ENCODE measurements around the gene NIPBL. TPM values are rescaled to one million over a fixed set of nuclear protein-coding genes. Genes with fewer than 3 reads are reported as not detected.
"Not testable (repeated sequence)": the region's sequence is repeated elsewhere in the genome, so short reads cannot be mapped to it uniquely, and the experiment has no call there.

Gene NIPBL
- total RNA-seq, 1 donor from 2014 or later, result 36.7 TPM

DNA sequence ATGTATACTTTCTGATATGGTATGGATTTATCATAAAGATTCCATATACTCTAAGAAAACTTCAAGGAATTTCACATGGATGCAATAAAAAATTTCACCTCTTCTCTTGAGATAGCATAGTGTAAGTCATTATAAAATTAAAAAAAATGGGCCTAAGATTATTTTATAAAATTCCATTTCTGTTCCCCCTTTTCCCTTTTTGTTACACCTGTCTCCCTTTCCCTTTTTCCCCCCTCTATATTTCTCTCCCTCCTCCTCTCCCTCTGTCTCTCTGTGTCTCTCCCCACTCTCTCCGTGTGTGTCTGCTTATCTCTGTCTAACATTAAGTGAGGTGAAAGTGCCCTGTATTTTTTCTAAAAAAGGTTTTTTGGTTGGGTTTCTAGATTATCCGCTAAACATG, 180.2 kb downstream of the NIPBL start:
- intact Hi-C loops (cut with micrococcal nuclease), result no loop called here
- DNase-seq (no peak), ATAC-seq (no peak)

- DNase-seq (no peak), ATAC-seq (no peak)
- intact Hi-C loops (cut with micrococcal nuclease), result no loop called here
Measured at GRCh38 chr5:37060030-37060429, 183.5 kb downstream of the NIPBL start.

DNA sequence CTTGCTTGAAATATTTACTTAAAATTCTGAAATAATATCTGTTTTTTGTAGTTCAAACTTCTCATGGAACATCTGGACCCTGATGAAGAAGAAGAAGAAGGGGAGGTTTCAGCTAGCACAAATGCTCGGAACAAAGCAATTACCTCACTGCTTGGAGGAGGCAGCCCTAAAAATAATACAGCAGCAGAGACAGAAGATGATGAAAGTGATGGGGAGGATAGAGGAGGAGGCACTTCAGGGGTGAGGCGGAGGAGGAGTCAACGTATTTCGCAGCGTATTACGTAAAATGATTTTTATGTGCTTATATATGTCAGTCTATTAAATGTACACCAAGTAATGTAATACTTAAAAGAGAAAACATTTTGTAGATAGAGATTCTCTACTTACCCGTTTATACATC, 187.2 kb downstream of the NIPBL start:
- intact Hi-C loops (cut with micrococcal nuclease), result no loop called here
- ATAC-seq, result no peak

GRCh38 chr5:37064442-37064841, 187.9 kb downstream of the NIPBL start:
- ATAC-seq, result no peak
- intact Hi-C loops (cut with micrococcal nuclease), result no loop called here
- no peak for DNase-seq

More for the DNA sequence above, 187.2 kb downstream of the NIPBL start:
- no peak for DNase-seq

DNA sequence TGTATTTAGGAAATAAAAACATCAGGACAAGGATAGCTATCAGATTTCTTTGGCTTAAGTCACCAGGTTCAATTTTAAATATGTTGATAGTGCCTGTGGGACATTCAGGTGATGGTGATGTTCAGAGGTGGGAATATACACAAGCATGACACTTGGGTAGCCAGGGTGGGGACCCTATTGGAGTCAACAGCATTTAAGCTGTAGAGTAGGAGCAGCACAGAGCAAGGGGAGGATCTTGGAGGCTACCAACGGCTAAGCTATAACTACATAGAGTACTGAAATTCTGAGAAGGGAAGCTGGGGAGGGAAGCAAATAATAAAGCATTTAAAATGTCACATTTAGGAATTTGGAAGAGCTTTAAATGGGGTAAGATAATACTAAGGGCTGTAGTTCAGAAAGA, 194.9 kb downstream of the NIPBL start:
- ATAC-seq (no peak), DNase-seq (no peak)
- intact Hi-C loops (cut with micrococcal nuclease), result no loop called here

GRCh38 chr5:37071901-37072581, 195.5 kb downstream of the NIPBL start:
- intact Hi-C loops (cut with micrococcal nuclease), result no loop called here
- DNase-seq (no peak), ATAC-seq (no peak)

DNA sequence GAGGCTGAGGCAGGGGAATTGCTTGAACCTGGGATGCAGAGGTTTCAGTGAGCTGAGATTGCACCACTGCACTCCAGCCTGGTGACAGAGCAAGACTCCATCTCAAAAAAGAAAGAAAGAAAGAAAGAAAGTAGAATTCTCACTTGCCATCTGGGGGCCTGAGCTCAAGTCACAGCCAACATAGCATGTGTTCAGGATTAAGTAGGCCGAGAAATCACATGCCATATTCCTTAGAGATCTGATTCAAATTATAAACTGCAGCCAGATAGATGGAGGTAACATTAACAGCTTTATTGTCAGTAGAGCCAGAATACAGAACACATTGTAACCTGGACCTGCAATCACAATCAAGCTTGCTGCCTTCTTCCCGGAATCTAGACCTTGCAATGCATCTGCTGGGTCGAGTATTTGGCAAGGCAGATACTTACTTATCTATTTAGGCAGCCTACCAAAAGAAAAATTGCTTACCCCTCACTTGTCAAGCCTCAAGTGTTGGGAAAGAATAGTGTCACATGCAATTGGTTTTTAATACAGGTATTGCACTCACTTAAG, 198.9 kb downstream of the NIPBL start:
- intact Hi-C loops (cut with micrococcal nuclease), result no loop called here
- DNase-seq, result no peak
- ATAC-seq, result no peak

DNA sequence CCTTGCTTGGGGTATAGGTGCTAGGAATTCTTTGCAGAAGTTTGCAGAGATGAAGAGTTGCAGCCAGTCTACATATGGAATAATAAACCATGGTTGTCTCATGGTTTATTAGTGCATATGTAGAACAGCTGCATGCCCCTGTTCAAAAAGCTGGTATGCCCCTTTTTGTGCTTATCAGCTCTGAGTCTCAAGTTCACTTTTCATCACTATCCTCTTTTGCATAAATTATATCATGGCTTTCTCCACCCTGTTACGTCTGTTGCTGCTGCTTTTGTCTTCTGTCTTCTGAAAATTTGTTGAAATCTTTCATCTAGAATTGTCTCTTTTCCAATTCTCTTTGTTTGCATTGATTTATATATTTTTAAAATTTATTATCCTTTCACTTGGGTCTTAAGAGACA, 200.6 kb downstream of the NIPBL start:
- ATAC-seq (no peak), DNase-seq (no peak)
- intact Hi-C loops (cut with micrococcal nuclease), result no loop called here

DNA sequence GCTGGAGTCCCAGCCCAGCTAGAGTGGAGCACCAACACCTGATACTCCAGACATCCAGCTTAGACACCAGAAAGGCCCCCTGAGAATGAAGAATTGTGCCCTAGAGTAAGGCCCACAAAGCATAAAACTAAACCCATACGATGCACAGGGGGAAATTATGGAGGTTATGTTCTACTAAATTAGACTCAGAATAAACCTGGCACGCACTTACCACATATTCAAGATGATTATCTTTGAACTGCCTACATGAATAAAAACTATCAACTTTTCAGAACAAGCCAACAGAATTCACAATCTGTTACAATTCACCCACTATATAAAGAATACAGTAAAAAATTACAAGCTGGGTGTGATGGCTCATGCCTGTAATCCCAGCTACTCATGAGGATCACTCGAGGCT, 204.1 kb downstream of the NIPBL start:
- ATAC-seq (no peak), DNase-seq (no peak)
- intact Hi-C loops (cut with micrococcal nuclease), result no loop called here

DNA sequence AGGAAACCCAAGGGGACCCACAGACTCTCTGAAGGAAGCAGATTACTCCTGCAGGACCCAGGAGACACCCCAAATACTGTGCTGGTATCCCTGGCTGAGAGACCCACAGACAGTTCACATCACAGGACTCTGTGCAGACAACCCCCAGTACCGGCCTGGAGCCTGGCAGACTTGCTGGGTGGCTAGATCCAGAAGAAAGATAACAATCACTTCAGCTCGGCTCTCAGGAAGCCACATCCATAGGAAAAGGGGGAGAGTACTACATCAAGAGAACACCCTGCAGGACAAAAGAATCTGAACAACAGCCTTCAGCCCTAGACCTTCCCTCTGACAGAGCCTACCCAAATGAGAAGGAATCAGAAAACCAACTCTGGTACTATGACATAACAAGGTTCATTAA, 206.4 kb downstream of the NIPBL start:
- intact Hi-C loops (cut with micrococcal nuclease); ATAC-seq; DNase-seq: not testable (repeated sequence)

GRCh38 chr5:37086026-37086425, 209.5 kb downstream of the NIPBL start:
- intact Hi-C loops (cut with micrococcal nuclease); DNase-seq; ATAC-seq: not testable (repeated sequence)

DNA sequence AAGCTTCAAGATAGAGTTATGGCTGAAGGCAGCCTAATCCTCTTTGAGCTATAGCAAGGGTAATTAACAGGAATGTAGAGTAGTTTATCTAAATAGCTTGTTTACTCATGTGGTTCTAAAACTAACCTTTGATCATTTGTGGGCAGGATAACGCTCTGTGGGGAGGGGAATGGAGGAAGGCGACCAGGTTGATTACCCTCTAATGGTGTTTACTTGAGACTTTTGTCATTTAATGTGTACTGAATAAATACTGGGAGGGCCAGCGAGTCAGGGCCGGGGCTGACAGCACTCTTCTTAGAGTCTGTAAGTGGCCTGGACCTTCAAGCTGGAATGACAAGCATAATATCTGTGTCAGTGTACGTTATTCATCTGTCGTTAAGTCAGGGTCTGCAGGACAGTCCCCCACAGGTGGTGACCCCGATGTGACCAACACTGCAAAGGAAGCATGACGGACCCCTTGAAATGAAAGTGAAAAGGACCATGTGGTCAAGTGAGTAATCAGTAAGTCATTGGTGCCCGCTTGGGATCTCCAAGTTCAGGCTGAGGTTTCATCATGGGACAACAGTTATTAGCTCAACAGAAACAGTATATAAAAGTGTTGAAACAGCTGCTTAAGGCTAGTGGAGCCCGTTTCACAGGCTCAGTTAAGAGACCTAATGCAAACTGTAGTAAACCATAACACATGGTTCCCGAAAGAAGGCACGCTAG, 210.1 kb downstream of the NIPBL start:
- DNase-seq (no peak), ATAC-seq (no peak)
- intact Hi-C loops (cut with micrococcal nuclease), result no loop called here

DNA sequence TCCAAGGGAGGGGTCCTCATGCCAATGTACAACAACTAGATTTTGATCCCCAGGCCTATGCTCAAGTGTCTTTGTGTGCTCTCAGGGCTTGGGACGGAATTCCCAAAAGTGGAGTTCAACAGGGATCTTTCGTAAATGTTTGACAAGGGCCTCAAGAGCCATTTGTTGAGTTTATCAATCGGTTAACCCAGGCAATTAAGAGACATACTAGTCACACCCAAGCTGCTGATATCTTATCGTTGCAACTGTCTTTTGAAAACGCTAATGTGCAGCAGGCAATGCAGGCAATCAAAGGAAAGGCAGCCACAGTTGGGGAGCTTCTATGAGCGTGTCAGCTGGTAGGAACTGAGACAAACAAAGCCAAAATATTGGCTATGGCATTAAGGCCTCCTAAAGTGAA, 211.4 kb downstream of the NIPBL start:
- intact Hi-C loops (cut with micrococcal nuclease), result no loop called here
- no peak for DNase-seq
- ATAC-seq, result no peak

DNA sequence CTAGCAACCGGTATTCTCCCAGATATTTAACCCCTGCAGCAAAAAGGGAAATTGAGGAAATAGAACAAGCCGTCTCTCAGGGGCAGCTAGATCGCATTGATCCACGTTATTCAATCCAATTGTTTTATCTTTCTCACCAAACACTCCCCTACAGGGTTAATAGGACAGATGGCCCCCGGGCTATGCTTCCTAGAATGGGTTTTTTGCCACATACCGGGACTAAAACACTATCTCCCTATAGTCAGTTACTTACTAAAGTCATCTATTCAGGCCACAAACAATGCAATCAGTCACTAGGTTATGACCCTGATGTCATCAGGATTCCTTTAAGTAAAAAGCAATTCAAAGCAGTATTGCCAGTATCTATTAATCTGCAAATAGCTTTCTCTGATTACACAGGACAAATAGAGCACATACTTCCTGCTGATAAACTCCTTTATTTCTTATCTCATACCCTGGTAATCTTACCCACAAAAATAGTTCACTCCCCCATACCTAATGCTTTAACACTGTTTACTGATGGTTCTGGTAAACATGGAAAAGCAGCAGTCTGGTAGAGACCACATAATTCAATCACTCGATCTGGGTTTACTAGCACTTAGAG, 213.7 kb downstream of the NIPBL start:
- intact Hi-C loops (cut with micrococcal nuclease), result no loop called here
- DNase-seq (no peak), ATAC-seq (no peak)

DNA sequence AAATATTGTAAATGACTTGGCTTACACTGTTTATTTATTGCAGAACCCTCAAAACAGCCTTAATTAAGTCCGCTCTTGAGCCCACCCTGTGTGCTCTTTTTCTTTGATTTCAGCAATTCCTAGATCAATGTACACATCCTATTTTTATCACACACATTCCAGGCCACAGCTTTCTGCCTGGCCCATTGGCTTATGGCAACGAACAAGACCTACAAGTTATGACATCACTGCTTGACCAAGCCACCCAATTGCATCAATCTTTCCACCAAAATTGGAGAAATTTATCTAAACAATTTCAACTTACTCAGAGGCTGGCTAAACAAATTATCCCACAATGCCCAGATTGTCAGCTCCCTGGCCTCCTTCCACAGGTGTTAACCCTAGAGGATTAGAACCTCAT, 214.2 kb downstream of the NIPBL start:
- ATAC-seq, result no peak
- intact Hi-C loops (cut with micrococcal nuclease), result no loop called here
- no peak for DNase-seq

DNA sequence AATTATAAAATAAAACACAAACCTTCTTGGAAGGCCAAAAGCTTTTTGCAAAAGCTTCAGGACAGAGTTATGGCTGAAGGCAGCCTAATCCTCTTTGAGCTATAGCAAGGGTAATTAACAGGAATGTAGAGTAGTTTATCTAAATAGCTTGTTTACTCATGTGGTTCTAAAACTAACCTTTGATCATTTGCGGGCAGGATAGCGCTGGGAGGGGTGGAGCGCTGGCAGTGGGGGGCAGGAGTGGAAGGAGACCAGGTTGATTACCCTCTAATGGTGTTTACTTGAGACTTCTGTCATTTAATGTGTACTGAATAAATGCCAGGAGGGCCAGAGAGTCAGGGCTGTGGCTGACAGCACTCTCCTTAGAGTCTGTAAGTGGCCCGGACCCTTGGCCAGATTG, 217.2 kb downstream of the NIPBL start:
- intact Hi-C loops (cut with micrococcal nuclease); DNase-seq; ATAC-seq: not testable (repeated sequence)

DNA sequence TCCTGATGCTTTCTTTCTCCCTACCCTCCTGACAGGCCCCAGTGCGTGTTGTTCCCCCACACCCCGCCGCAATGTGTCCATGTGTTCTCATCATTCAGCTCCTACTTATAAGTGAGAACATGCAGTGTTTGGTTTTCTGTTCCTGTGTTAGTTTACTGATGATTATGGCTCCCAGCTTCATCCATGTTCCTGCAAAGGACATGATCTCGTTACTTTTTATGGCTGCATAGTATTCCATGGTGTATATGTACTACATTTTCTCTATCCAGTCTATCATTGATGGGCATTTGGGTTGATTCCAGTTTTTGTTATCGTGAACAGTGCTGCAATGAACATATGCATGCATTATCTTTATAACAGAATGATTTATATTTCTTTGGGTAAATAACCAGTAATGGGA, 222.7 kb downstream of the NIPBL start:
- DNase-seq; ATAC-seq; intact Hi-C loops (cut with micrococcal nuclease): not testable (repeated sequence)

DNA sequence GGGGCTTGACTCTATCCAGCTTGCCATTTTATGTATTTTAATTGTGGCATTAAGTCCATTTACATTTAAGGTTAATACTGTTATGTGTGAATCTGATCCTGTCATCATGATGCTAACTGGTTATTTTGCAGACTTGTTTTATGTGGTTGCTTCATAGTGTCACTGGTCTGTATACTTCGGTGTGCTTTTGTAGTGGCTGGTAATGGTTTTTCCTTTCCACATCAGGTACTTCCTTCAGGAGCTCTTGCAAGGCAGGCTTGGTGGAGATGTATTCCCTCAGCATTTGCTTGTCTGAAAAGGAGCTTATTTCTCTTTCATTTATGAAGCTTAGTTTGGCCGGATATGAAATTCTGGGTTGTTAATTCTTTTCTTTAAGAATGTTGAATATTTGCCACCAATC, 226.7 kb downstream of the NIPBL start:
- DNase-seq, result no peak
- no peak for ATAC-seq
- intact Hi-C loops (cut with micrococcal nuclease), result no loop called here

DNA sequence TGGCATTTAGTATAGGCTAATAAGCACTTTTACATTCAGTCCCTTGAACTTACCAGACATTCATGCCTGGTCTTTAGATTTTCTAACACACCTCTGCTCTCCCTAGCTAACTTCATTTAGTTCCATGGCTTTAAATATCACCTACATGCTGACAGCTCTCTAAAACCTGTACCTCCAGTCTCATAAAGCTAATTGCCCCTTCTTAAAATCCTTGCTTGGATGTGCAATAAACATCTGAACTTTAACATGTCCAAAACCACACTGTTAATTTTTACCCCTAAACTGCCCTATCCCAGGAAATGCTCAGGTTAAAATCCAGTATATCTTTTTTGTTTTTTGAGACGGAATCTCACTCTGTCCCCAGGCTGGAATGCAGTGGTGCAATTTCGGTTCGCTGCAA, 232.8 kb downstream of the NIPBL start:
- DNase-seq, result no peak
- intact Hi-C loops (cut with micrococcal nuclease), result no loop called here
- no peak for ATAC-seq

GRCh38 chr5:37110135-37110534, 233.6 kb downstream of the NIPBL start:
- no peak for ATAC-seq
- no peak for DNase-seq
- intact Hi-C loops (cut with micrococcal nuclease), result no loop called here
